Ascending aorta (tissue), 2 donors: Measurements from ENCODE around the gene NFIA. TPM values are rescaled to one million over a fixed set of nuclear protein-coding genes. Genes with fewer than 3 reads are reported as not detected.

Experiments used
- DNase-seq, 2 donors: peaks; one replicate each; pipeline ENCODE4 v3.0.0-alpha.2; 2019; ENCODE audit warnings: low spot score in 2 of 2
- H3K27ac ChIP-seq, 2 donors: fragments of 200-600 bp; sonication (generic); one replicate each; pipeline ENCODE4 v1.5.1; 2016 to 2017; ENCODE audit warnings: mild to moderate bottlenecking in 1 of 2
- H3K27me3 ChIP-seq: fragments of 200-600 bp; sonication (generic); one replicate; pipeline ENCODE4 v1.5.1; 2017
- H3K36me3 ChIP-seq, 2 donors: fragments of 200-600 bp; sonication (generic); one replicate each; pipeline ENCODE4 v1.5.1; 2016
- H3K4me1 ChIP-seq, 2 donors: fragments of 200-600 bp; sonication (generic); one replicate each; pipeline ENCODE4 v1.5.1; 2016 to 2017; ENCODE audit warnings: mild to moderate bottlenecking in 1 of 2
- H3K4me3 ChIP-seq, 2 donors: fragments of 200-600 bp; sonication (generic); one replicate each; pipeline ENCODE4 v1.5.1; 2016 to 2017; ENCODE audit warnings: mild to moderate bottlenecking in 1 of 2
- H3K9me3 ChIP-seq, 2 donors: fragments of 200-600 bp; sonication (generic); one replicate each; pipeline ENCODE4 v1.5.1; 2016
- intact Hi-C: fragments of 100-400 bp; cut with DNase I; formaldehyde crosslinking; loops from one replicate; pipeline ENCODE4 v1.15.1; 2023
- total RNA-seq: library from RNA; depleted of rRNA; stranded (reverse); fragments of >200 nt; gene quantifications from one replicate; pipeline ENCODE4 v1.1.0, GENCODE V29; 2016
- TF ChIP-seq, protein P1 (sequence below), 3 experiments: fragments of 200-600 bp in 2 of 3; fragments of 450-650 bp in 1 of 3; sonication (generic) in 2 of 3; IDR thresholded peaks; one replicate each; pipeline ENCODE4 v1.5.1; 2016 to 2019; ENCODE audit warnings: antibody characterized with exemption in 3 of 3, mild to moderate bottlenecking in 1 of 3, moderate library complexity in 1 of 3

The NFIA gene
- total RNA-seq, 1 donor from 2014 or later, result 52.0 TPM

GRCh38 chr1:61439234-61439633 is 356.9 kb downstream of the NFIA start:
- TF ChIP-seq, protein P1, sequence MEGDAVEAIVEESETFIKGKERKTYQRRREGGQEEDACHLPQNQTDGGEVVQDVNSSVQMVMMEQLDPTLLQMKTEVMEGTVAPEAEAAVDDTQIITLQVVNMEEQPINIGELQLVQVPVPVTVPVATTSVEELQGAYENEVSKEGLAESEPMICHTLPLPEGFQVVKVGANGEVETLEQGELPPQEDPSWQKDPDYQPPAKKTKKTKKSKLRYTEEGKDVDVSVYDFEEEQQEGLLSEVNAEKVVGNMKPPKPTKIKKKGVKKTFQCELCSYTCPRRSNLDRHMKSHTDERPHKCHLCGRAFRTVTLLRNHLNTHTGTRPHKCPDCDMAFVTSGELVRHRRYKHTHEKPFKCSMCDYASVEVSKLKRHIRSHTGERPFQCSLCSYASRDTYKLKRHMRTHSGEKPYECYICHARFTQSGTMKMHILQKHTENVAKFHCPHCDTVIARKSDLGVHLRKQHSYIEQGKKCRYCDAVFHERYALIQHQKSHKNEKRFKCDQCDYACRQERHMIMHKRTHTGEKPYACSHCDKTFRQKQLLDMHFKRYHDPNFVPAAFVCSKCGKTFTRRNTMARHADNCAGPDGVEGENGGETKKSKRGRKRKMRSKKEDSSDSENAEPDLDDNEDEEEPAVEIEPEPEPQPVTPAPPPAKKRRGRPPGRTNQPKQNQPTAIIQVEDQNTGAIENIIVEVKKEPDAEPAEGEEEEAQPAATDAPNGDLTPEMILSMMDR (IDR thresholded peaks at IDR 0.05), result no peak
- Histone ChIP-seq H3K36me3 (no peaks in the 10 kb centered on the region), H3K4me3 (no peak overlapping the region), H3K4me1 (peaks cover 10 to 23% of the 10 kb centered on the region in 2 donors), H3K9me3 (no peaks in the 10 kb centered on the region), H3K27ac (peak overlapping the region; percentile 14 to 33), H3K27me3 (no peaks in the 10 kb centered on the region)
- intact Hi-C loops, result no loop called here
- DNase-seq, result no peak

DNA sequence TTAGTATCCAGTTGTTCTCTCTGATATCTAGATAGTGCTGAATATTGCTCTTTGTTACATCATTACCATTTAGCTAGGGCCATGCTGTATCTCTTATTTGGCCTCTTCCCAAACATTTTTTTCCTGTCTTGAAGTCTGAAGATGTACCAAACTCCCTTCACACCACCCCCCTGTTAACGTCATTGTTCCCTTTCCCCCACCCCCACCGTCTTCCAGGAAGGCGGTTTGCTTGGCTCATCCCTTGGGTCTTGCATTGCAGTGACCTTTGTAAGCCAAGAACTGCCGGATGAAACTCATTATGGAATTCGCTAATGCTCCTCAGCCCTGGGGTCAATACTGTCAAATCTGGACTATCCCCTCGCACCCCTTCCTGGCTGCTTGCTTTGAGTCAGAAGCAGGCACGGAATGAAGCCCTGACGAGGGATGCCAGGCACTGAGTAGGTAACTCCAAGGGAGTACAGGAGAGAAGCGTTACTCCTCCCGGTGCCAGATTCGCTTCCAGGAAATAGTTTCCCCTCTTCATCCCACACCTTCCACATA is 359.4 kb downstream of the NFIA start:
- Histone ChIP-seq H3K27me3 (no peaks in the 10 kb centered on the region), H3K9me3 (no peaks in the 10 kb centered on the region), H3K4me3 (no peak overlapping the region), H3K4me1 (peaks cover 11 to 17% of the 10 kb centered on the region in 2 donors), H3K36me3 (no peaks in the 10 kb centered on the region), H3K27ac (peak overlapping the region in 1 of 2 donors; percentile 60)
- intact Hi-C loops, result no loop called here
- no peak for DNase-seq
- TF ChIP-seq, protein P1 (IDR thresholded peaks at IDR 0.05), result no peak

- Histone ChIP-seq H3K27ac (no peak overlapping the region), H3K36me3 (no peaks in the 10 kb centered on the region), H3K4me1 (peaks cover 6 to 14% of the 10 kb centered on the region in 2 donors), H3K9me3 (no peaks in the 10 kb centered on the region), H3K27me3 (no peaks in the 10 kb centered on the region), H3K4me3 (no peak overlapping the region)
- intact Hi-C loops, result no loop called here
- DNase-seq, result no peak
- TF ChIP-seq, protein P1 (IDR thresholded peaks at IDR 0.05), result no peak
Observed at GRCh38 chr1:61442544-61442943, 360.2 kb downstream of the NFIA start.

GRCh38 chr1:61444288-61444687 is 361.9 kb downstream of the NFIA start:
- H3K4me3 ChIP-seq, result no peak overlapping the region
- peak overlapping the region; percentile 40 to 56 for H3K27ac ChIP-seq
- intact Hi-C loops, result no loop called here
- TF ChIP-seq, protein P1 (IDR thresholded peaks at IDR 0.05), result no peak
- H3K4me1 ChIP-seq, result peaks cover 8 to 24% of the 10 kb centered on the region in 2 donors
- no peaks in the 10 kb centered on the region for H3K36me3 ChIP-seq
- no peaks in the 10 kb centered on the region for H3K27me3 ChIP-seq
- no peaks in the 10 kb centered on the region for H3K9me3 ChIP-seq
- DNase-seq, result no peak

- DNase-seq, result no peak
- H3K9me3 ChIP-seq, result no peaks in the 10 kb centered on the region
Observed at GRCh38 chr1:61445269-61445825, 363.0 kb downstream of the NFIA start.

More at GRCh38 chr1:61445269-61445825, 363.0 kb downstream of the NFIA start:
- no peak overlapping the region for H3K27ac ChIP-seq
- no peak overlapping the region for H3K4me3 ChIP-seq
- TF ChIP-seq, protein P1 (IDR thresholded peaks at IDR 0.05), result no peak
- H3K4me1 ChIP-seq, result peaks cover 16 to 35% of the 10 kb centered on the region in 2 donors
- H3K36me3 ChIP-seq, result no peaks in the 10 kb centered on the region
- H3K27me3 ChIP-seq, result no peaks in the 10 kb centered on the region
- intact Hi-C loops, result loop anchor here (5.0 kb wide), 1 partner anchor 407 kb away; no protein-coding TSS in a partner anchor
